GM21528 (cell line): ENCODE measurements around the gene FKBP9.
"Not testable (repeated sequence)": the region's sequence is repeated elsewhere in the genome, so short reads cannot be mapped to it uniquely, and the experiment has no call there.

Source experiments
- ATAC-seq: cut with Tn5 transposase; IDR thresholded peaks from one replicate; pipeline ENCODE4 v1.9.1; 2021; ENCODE audit warnings: mild to moderate bottlenecking, moderate library complexity; ENCODE audit not compliant: unreplicated experiment, low FRiP score

FKBP9 gene

DNA sequence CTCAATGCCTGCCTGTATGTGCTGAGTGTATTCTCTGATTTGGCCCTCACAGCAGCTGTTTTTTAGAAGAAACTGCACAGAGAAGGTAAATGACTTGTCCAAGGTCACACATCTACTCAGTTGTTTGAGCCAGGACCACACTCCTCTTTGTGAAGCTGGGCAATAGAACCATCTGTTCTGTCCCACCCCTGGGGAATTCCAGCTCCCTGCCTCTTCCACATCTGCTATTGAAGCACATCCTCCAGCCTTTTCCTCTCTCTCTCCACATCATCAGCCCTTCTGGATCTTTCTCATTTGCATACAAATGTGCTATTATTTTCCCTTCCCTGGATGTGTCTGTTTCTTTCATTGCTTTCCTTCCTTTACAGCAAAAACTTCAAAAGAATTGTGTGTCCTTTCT is 45.9 kb downstream of the FKBP9 start:
- ATAC-seq, result not testable (repeated sequence)

DNA sequence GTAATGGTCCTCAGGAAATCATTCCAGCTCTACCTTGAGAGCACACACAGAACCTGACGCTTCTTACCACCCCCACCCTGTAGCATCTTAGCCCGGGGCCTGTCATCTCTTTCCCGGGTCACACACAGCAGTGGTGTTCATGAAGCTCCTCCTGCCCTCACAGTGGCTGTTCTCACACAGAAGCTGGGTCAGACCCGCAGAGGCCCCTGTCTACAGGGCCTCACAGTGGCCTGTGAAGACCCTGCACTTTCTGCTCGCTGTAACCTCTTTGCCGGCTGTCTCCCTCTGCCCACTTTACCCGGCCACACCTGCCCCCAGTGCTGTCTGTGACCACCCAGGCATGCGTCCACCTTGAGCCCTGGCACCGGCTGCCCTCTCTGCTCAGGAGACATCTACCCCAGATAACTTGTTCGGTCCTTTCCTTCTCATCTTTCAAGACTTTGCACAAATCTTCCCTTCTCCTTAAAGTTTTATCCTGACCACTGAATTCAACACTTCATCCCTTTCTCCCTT is 46.9 kb downstream of the FKBP9 start:
- ATAC-seq, result not testable (repeated sequence)

DNA sequence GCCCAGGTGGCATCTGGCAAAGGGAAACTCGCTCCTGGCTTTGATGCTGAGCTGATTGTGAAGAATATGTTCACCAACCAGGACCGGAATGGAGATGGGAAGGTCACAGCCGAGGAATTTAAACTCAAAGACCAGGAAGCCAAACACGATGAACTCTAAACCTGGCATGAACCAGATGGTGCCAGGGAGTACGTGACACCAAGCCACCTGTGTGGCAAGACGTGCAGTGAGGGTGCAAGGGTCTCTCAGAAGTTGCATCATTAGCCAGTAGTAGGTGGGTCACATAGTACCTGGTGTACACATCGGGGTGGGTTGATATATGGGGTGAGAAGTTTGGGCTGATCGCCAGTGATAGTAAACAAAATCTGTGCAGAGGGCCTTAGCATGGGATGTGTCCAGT is 48.0 kb downstream of the FKBP9 start:
- not testable (repeated sequence) for ATAC-seq

DNA sequence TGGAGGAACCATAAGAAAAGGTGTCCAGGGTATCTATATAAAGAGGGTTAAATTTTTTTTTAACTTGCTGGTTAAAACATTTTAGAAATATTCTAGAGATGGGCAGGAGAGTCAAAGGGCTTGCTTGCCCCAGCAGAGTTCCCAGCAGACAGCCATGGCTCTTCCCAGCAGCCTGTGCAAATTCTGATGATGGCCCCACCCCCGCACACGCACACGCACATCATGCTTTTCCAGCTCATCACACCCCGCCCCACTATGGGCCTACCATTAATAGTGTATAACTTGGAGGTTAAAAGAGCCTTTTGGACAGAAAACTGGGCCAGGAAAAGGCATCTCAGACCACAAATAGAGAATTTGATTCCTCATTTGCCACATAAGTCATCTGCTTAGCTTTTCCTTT is 48.5 kb downstream of the FKBP9 start:
- ATAC-seq, result not testable (repeated sequence)

DNA sequence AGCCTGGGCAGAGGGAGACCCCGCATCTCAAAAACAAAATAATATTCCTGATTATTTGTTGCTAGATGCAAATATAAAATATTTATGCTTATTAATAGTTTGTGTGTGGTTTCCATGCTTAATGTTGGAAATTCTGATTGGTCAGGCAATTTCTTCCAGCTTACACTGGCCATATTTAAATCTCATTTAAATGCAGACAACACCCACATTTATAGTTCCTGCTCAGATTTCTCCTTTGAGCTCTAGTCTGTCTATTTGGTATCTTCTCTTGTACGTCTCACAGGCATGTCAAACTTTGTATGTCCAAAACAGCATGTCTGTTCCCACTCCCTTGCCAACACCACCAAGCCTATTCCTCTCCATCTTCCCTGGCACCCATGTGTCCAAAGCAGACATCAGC is 52.5 kb downstream of the FKBP9 start:
- no peak for ATAC-seq

DNA sequence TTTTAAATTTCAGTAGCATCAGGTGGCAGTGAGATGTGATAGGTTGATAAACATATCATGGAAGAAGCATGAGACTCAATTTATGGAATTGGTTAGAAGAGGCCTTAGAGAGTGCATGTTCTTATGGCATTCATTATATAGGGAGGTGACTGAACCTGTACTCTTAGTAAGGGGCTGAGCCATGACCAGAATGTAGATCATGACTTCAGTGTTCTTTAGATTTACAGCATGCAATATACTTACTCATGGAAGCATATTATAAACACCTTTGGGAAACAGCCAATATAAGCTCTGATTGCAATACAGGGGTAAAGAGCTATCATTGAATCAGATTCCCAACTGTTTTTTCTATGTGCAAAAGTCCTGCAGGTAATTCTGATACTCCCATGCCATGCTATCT is 55.1 kb downstream of the FKBP9 start:
- no peak for ATAC-seq

DNA sequence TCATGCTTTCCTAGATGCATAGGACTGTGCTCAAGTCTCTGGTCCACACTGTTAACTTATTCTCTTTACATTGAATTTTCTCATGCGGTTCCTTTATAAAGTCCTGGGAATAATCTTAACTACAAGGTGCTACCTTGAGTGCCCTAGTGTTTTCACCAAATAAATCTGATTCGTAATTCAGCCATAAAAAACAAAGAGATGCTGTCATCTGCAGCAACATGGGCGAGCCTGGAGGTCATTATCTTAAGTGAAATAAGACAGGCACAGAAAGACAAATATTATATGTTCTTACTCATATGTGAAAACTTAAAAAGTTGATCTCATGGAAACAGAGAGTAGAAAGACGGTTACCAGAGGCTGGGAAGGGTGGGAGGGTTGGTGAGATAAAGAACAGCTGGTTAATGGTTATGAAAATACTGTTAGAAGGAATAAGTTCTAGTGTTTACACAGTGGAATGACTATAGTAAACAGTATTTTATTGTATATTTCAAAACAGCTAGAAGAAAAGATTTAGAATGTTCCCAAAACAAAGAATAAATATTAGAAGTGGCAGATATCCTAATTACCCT is 67.0 kb downstream of the FKBP9 start:
- ATAC-seq, result no peak

DNA sequence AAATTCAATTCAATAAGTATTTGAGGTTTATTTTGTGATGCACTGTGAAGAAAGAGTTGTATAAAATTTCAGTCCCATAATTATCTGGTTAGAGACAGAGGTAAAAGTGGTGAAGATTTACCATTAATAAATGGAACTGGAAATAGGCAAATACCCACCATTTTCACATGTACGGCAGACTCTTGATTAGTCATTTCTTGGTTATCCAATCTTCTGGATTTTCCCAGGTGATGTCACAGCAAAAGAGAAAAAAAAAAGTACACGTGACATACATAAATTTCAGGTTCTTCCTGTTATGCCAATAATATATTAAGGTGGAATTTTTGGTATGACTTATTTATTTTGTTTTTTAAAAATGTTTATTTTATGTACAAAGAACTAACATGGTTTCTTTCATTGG is 78.5 kb downstream of the FKBP9 start:
- no peak for ATAC-seq

DNA sequence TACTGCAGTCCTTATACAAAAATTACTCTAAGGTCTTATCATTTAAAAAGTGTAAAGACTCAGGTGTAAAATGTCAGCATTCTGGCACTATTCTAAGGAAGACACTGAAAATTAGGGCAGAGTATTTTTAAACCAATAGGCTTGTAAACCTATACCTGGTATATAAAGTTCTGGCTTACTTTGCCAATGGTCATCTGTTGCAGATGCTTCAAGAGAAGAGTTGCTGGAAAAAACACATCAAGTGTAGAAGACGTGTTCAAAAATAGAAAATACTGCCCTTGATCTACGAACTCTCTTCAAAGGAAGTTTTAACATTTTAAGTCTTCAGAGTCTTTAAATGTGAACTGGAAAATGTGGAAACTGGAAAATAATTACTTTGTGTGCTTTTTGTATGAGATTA is 81.4 kb downstream of the FKBP9 start:
- ATAC-seq, result no peak

DNA sequence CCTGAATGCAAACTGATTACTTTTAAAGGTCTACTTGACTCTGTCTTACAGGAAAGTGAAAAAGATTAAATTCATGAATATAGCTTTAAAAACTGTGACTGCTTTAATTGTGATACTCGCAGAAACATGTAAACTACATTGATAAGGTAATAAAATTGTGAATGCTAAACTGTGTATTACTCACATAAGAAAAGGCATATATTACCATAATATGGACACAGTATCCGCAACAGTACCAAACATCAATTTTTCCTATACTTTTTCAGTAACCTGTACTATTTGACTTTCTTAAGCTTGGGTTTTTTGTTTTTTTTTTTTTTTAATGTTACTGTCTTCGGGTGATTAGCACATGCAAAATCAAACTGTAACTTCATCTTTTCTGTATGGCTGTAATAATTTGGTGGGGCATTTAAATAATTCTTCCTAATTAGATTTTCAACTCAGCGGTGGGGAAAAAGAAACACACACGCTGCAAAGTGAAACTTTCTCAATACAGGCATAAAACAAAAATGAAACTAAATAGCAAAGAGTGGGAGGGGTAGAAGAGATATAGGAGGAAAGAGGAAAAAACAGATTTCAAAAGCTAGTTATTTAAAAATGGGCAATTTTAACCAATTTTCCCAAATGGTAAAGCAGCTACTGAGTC is 82.1 kb downstream of the FKBP9 start:
- peak; percentile 47 for ATAC-seq

DNA sequence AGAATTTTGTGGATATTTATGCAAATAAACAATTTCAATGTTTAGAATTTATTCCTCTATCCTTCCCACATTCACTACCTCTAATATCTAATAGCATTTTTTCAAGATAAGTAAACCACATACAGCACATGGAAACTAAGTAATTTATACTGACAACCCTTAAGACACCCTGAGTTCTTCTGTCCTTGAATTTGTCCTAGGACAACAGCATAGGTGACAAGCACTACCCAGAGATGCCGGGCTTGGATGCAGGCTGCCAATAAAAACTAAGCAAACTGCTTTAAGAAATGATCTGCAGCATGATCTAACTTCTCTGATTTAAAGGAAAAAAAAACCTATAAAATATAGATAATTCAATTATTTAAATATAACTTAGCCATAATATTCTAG is 82.7 kb downstream of the FKBP9 start:
- ATAC-seq, result no peak

DNA sequence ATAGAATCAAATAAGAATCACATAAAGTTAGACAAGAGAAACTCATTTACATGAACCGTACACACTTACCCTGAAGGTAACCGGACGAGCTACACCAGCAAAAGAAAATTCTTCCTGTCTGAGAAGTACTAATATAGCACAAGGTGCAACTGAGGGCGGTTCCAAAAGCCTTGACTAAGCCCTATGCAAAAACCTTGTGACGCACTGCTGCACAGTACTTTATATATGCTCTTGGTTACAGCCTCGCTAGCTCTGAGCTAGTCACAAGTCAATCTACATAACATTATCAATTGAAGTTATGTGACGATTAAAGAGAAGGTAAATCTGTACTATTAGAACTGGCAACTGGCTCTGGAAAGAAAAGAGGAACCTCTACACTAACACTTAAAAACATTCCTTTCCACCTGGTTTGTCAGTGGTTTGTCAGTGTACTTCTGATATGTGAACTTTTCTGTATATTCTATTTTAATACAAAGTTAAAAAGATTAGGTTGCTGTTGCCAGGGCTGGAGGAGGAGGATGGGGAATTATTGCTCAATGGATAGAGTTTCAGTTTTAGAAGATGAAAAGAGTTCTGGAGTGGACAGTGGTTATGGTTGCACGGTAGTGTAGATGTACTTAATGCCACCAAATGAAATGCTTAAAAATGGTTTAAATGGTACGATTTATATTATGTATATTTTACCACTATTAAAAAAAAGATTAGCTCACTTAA is 83.7 kb downstream of the FKBP9 start:
- peak; percentile 96 for ATAC-seq

DNA sequence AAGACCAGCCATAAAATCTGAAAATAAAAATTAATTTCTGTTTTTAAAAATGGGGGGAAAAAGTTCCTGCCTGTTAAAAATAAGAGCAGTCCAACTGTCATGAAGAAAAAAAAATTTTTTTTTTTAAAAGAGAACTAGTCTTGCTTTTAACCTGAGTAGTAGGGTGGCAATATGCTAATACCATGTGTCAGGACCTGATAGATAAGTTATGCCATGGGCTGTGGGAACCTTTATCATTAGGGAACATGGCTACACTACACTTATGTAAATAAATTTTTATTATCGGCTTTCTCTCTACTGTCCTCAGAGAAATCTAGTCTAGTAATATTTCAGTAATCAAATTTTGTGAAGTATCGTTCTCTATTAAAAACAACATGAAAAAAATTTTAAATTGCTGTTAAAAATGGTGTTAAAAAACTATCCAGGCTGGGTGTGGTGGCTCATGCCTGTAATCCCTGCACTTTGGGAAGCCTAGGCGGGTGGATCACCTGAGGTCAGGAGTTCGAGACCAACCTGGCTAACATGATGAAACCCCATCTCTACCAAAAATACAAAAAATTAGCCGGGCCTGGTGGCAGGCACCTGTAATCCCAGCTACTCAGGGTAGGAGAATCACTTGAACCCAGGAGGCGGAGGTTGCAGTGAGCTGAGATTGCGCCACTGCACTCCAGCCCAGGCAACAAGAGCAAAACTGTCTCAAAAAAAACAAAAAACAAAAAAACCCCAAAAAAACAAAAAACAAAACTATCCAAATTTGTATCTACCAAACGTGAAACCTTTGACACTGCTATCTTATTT is 84.6 kb downstream of the FKBP9 start:
- no peak for ATAC-seq

DNA sequence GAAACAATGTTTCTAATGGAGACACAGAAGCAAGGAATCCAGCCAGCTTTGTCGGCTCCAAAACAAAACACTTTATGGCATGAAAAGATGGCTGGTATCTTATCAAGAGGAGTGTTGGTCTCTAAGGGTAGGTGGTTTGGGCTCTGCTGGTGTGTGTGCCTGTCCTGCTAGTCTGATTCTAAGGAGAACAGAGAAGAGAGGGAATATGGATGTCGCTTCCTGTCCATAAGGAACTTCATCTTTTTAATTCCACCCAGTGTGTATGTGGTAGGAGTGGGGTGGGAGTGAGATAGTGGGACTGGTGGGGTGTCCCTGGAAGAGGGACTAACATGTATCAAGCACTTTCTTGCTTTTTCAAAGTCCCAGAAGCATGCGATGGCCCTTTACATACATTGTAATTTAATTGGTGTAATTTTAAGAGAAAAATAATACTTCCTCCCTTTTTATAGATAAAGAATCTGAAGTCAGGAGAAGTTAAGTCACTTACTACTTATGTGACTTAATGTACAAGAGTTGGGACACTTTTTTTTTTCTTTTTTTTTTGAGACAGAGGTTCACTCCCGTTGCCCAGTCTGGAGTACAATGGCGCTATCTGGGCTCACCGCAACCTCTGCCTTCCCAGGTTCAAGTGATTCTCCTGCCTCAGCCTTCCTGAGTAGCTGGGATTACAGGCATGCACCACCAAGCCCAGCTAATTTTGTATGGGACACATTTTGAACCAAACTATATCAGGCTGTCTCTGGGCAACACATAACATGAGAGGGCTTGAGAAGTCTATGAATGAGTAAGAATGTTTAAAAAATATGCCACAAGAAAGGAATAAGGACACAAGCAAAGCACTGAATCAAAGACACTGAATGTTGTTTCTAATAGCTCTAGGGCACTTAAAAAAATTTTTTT is 86.5 kb downstream of the FKBP9 start:
- no peak for ATAC-seq

DNA sequence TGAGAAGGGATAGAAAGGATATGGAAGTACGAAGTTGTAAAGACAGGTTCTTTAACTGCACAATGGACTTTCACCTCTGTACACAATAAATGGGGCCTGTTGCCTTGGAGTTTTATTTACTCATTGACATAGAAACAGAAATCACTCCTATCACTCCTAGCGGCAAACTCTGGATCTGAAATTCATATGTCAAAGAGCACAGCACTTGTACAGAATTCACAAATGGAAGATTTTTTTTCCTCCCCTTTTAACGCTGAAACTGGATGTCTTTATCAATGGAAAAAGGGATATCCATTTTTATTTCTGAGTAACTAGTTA is 87.1 kb downstream of the FKBP9 start:
- no peak for ATAC-seq

DNA sequence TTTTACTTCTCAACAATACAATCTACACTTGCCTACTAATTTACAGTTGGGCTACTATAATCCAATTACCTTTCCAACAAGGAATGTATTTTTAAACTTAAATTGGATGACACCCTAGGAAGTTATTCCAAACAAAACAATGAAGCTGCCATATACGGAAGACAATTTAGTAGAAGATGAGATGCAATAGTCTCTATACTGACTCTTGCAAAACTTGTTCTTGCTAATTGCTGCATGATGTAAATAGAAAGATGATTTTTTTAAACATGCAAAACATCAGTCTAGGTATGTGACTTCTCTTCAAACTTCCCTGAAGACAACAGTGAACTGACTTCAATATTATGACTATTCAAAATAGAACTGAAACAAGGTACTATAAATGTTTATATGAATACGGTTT is 87.7 kb downstream of the FKBP9 start:
- no peak for ATAC-seq

DNA sequence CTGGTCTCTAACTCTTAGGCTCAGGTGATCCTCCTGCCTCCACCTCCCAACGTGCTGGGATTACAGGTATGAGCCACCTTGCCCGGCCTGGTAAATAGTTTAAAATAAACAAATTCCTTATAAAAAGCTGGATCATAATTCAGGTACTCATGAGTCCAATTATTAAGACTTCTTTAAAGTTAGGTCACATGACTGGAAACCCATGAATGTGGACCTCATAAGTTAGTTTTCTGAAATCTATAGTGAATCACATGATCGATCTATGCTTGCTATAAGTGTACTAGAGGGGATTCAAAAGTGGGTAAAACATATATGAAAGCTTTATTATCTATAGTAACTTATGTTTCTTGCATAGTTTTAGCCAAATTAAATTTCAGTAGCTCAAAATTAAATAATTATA is 91.0 kb downstream of the FKBP9 start:
- no peak for ATAC-seq

DNA sequence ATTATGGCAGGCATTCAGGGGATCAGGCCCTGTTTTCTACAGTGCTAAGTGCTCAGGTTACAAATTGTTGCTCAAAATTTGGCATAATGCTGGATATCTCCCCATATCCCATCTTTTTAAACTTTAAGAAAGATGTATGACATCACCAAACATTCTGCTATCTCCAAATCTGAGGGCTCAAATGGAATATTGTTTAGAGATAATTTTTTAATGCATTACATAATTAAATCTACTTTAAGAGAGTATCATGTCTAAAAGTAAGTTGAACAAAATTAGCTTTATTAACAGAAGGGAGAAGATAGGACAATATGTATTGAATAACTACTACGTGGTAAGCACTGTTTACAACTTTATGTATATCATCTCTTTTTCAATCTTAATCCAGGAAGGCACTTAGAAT is 91.5 kb downstream of the FKBP9 start:
- ATAC-seq, result no peak

DNA sequence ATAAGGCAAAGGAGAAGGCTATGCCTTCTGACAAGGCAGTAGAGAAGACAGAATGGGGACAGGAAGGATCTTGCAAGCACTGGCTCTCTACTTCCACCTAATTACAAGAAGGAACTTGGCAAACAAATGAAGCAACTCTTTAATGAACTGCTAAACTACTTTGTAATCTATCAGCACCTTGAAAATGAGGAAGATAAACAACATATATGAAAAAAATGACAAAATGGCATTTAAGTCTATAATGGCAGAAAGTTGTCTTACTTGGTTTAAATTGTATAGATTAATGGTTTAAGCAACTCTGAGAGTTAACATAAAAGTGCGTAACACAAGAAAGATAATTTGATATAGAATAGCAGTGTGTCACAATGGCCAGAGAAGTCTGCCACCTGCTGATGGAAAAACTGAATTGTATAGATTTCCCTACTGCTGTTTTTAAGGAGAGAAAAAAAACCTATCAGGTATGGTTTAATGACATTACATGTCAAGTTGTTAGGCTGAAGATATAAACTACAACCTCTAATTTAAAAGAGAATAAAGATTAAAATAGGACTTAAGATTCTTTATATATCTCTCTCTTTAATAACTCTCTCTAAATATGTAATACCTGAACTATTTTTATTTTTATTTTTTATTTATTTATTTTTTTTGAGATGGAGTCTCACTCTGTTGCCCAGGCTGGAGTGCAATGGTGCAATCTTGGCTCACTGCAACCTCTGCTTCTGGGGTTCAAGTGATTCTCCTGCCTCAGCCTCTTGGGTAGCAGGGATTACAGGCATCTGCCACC is 93.5 kb downstream of the FKBP9 start:
- peak; percentile 50 for ATAC-seq
